Measurements from ENCODE around the gene DR1.
"Not testable (repeated sequence)": the region's sequence is repeated elsewhere in the genome, so short reads cannot be mapped to it uniquely, and the experiment has no call there.

The DR1 gene

DNA sequence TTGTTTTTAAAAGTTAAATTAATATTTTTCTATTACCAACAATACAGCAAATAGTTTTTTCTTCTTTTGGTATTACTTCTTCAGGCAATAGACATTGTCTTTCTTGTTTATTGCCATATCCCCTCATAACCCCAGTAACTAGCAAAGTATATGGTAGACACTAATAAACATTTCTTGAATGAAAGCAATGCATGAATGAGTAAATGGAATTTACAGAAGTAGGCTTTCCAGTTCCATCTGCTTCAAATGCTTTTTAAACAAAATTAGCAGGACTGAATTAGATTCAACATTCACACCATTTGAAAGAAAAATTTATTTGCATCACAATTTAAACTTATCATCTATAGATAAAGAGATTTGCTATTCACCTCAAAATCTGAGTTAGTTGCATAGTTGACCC is 5.6 kb upstream of the DR1 start:
- DNase-seq, result no peak

DNA sequence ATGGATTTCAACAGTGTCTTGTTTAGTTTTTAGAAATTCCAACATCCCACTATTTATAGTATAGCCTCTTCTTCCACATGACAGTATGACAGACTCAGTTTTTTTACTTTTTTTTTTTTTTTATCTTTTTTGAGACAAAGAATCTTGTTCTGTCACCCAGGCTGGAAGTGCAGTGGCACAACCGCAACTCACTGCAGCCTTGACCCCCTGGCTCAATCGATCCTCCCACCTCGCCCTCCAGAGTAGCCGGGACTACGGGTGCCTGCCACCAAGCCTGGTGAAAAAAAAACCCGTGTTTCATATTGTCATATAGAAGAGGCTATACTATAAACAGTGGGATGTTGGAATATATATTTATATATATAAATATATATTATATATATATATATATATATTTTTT is 1.2 kb upstream of the DR1 start:
- DNase-seq, result no peak

DNA sequence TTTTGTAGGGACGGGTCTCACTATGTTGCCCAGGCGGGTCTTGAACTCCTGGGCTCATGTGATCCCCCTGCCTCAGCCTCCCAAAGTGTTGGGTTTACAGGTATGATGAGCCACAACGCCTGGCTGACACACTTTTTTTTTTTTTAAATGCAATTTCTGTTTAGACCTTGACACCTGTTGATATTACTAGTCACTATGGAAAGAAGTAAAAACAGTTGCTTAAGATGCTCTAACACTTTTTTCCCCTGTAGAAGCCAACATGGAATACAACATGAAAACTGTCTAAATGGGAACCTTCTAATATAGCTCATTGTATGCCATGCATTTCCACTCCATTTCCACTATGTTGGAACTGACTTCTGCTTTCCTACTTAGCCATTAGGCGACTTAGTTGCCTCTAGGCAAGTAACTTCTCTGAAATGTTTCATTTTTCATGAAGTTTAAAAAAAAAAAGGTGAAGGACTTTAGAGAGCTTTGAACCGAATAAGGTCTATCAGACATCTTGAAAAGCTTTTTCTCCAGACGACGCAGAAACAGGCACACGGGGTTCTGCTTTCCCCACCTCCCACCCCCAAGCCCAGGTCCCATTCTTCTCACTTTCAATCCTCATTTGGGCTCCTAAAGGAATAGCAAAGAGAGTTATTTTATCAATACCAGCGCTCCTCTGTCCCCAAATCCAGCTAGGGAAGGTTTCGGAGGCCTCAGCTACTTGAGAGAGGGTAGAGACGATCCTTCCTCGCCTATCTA is 648 bp upstream of the DR1 start:
- DNase-seq, result no peak

DNA sequence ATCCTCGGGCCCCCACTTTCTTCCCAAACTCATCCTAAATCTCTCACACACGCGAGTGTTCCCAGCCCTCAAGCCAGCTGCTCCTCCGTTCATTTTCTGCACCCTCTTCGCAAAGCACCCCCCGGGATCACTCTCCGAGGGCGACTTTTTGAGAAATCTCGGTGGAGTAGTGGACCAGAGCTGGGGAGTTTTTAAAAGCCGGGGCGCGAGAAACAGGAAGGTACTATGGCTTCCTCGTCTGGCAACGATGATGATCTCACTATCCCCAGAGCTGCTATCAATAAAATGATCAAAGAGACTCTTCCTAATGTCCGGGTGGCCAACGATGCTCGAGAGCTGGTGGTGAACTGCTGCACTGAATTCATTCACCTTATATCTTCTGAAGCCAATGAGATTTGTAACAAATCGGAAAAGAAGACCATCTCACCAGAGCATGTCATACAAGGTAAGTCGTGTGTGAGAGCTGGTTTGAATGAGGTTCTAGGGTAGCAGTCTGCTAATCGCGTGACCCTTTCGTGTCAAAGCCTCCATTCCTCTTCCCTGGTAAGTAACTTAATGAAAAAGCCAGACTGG is 800 bp downstream of the DR1 start:
- DNase-seq, result peak in 5 of 14 donors; percentile 6 to 54 (median 28)

DNA sequence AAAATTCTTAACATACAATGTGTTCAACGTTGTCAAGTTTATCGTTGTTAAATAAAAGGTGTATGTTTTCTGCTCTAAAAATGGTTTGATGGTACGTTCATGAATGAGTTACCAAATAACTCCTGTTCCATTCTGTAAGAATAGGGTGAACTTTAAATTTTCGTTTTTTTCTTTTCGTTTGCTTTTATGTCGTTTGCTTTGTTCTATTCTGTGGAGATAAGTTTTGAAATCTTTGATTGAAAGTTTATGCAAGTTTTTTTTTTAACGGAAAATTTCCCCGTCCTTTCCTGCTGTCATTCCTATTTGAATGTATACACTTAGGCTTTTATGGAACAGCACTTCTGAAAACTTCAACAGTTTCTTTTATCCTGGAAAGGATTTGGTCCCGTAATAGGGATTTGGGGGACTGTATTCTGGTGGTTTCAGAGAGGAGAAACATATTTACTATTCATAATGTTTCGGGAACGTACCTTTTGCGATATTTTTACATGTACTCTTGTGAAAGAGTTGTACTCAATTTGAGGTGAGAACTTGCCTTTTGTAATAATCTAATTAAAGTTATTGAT is 1.7 kb downstream of the DR1 start:
- DNase-seq, result no peak

DNA sequence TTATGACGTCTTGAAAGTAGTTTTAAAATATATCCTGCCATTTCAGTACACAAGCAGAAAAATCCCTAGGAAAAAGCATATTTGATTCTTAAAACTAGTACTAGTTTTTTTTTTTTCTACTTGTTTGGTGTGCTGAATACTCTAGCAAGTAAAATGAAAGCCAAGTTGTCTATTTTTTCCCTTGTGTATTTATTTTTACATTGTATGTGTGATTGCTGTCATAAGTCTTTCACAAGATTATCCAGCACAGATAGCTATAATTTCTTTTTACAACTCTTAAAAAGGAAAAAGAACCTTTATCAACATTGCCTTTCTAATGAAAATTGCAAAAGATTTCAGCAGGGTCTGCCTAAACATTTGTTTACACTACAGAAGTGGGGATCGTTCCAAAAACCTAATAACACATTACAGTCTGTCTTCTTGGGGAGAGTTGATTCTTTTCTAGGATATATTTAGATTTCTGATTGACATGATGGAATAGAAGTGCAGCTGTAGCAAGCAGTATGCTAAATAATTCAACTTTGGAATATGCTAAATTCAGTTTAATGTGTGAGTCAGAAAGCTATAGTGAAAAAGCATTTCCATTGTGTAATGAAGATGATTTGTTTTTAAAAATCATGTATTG is 2.5 kb downstream of the DR1 start:
- DNase-seq, result no peak

DNA sequence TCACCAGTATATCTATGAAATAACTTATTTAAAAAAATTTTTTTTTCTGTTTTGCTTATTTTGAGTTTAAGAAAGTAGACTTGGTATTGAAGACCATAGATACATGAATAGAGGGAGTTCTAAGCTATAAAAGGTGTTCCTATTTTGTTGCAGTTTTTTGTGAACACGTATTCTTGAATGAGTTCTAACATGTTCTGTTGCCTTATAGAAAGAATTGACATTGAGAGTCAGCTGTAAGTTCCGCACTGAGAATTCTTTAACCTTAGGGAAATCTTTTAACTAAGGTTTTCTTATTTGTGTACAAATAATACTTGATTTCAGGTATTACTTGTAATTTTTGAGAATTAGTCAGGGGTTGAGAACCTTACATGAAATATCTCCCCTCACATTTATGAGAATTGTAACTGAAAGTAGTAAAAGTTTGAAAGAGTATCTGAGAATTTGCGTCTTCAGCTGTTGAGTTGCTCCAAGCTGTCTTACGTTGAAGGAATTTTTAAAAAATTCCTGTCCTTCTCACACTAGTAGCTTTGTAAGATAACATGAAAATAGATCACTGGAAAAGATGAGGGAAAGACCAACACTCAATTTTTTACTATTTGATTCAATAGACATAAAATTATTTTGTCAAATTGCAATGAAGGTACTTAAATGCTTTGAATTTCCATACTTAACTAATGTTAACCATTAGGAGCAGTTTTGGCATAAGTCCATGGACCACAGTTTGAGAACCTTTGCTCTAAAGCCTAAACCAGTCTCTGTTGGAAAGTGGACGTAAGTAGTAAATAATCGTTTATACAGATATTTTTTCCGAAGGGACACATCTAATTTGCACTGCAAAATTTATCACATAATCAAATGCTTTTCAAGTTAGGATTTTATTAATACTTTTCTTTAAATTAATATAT is 3.8 kb downstream of the DR1 start:
- DNase-seq, result no peak

DNA sequence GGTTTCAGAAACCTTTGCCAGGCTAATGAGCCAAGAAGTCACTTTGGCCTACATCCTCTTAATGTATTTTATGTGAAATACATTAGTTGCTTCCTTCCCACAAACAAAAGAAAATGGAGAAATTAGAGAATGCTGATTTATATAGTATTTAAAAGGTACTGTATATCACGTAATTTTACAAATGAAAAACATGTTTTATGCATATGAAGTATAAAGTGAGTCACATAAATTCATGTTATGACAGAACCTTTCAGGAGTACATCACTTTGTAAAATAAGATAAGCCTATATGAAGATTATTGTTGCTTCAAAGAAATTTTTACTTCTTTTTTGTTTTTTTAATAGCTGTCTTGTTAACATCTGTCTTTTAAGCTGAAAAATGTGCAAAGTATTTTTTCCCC is 4.6 kb downstream of the DR1 start:
- no peak for DNase-seq

DNA sequence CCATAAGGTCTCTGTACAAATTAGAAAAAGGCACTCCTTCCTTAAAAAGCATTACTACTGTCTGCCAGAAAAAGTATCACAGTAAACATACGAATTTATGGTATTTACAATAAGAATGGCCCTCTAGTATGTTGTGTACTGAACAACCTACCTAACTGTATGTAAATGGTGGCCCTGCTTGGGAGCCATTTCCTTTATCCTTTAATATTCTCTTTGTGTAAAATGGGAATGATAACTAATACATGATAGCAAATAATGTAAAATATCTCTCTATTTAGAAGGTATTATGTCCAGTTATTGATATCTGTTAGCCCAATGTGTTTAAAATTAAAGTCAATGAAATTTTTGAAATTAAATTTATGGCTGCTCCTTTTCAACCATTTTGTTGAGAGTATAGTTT is 5.2 kb downstream of the DR1 start:
- no peak for DNase-seq

DNA sequence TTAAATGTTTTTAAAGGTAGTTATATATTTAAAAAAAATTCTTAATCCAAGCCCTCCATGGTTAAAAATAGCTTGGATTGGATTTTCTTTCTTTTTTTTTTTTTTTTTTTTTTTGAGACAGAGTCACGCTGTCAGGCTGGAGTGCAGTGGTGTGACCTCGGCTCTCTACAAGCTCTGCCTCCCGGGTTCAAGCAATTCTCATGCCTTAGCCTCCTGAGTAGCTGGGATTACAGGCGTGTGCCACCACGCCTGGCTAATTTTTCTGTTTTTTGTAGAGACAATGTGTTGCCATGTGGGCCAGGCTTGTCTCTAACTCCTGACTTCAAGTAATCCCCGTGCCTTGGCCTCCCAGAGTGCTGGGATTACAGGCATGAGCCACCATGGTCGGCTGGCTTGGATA is 5.6 kb downstream of the DR1 start:
- DNase-seq, result not testable (repeated sequence)

DNA sequence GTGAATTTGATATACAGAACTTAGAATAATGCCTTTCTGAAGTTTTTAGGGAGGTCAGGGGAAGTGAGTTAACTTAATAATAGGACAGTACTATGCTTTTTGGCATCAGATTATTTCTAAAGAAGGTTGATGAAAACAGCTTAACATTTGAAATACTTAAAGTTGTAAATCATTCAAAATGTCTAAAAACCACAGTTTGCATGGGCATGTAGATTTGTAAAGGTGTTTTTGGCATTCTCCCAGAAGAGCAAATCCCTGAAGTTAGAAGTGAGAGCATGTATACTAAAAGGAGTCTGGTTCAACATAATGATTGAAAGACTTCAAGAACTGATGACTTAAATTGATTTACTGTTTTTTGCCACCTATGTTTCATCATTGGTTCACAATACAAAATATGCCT is 6.7 kb downstream of the DR1 start:
- no peak for DNase-seq

DNA sequence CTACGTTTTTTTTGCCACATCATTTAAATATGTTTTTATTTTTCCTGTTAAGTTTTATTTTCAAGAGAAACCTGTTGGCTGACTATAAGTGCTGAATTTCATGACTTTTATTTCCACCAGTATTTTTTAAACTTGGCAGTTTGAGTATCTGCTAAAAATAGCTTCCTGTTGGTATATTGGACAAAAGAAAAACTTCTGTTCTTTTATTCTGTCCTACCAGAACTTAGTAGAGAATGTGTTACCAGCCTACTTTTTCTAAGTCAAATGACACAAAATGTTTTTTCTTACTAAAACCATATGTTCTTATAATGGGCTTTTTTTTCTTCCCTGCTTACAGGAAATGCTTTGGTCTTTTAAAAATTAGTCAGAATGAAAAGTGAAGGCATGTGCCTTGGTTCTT is 7.6 kb downstream of the DR1 start:
- no peak for DNase-seq

DNA sequence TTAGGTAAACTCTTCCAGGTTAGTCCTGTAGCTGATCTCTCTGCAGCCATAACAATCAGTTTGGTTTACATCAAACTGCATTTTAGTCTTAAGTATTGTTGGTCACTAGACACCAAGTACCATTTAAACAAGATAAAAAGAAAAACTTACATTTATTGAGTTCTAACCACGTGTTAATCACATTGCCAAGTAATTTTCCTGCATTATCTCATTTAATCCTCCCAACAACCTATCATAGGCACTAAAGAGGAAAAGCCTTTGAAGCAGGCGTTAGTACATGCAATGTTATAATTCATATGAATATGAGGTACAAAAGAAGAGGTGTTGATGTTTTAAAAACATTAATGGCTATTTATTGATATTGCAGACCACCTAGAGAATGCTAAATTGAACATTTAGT is 9.0 kb downstream of the DR1 start:
- DNase-seq, result no peak

DNA sequence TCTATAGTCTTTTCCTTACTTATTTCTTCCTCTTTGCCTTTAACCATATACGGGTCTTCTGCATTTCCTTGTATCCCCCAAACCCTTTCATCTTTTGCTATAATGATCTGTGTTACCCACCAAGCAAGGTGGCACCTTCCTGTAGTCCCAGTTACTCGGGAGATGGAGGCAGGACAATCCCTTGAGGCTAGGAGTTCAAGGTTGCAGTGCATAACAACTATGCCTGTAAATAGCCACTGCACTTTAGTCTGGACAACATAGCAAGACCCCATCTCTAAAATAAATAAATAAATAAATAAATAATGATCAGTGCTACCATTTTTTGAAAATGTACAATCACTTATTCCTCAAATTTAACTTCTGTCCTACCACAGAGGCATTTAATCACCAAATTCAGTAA is 11.5 kb downstream of the DR1 start:
- no peak for DNase-seq

DNA sequence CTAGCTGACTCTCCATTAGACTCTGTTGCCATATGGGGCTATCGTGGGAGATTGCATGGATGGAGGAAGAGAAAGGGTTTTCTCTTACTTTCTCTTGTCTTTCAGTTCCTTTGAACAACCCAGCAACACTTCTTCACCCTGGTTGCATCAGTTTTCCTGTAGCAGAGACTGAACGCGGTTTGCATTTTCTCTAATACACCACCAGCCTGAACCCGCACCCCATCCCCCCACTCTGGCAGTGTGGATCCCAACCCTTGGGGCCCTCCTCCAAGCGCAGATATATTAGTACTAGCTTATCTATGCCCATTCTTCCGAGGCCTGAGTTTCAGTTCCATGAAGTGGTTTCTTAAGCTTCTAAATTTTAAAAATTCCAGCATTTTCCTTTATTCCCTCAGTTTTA is 12.6 kb downstream of the DR1 start:
- no peak for DNase-seq

DNA sequence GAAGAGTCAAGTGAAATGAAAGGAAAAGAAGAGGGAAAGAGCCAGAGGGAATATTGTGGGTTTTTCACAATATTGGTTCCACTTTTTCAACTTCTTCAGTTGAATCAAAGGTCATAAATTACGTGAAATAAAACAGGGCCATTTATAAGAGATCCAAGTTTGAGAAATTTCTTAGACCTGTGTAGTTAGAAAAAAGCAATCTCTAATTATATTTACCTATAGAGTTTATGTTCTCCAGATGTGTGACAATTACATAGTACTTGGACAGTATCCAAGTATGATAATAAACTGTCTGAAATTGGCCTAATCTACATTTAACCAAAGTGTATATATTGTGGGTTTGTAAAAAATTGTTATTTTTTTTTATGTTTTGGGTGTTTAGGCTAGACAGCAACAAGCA is 14.4 kb downstream of the DR1 start:
- no peak for DNase-seq

DNA sequence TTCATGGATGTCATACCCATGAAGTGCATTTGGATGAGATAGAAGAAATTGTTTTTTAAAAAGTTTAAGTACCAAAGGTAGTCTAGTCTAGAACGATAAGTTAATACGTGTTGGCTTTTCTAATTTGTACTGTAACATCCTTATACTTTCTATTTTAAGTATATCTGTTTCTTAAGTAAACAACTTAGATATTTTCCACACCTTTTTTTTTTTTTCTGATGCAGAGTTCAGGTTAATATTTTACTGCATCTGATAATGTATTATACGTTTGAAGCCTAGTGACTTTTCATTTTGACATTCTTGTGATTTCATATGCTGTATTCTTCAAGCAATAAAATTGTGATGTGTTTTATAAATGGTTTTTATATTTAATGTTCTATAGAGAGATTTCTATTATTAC is 16.5 kb downstream of the DR1 start:
- DNase-seq, result no peak

DNA sequence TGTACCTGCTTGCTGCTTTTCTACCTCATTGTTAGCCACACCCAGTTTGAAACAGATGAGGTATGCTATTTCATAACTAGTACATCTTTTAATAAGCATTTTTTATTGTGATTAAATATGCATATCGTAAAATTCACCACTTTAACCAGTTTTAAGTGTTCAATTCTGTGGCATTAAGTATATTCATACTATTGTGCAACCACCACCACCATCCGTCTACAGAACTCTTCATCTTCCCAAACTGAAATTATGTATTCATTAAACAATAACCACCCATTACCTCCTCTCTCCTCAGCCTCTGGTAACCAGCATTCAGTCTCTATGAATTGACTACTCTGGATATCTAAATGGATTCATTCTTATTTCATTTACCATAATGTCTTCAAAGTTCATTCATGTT is 20.1 kb downstream of the DR1 start:
- DNase-seq, result no peak

DNA sequence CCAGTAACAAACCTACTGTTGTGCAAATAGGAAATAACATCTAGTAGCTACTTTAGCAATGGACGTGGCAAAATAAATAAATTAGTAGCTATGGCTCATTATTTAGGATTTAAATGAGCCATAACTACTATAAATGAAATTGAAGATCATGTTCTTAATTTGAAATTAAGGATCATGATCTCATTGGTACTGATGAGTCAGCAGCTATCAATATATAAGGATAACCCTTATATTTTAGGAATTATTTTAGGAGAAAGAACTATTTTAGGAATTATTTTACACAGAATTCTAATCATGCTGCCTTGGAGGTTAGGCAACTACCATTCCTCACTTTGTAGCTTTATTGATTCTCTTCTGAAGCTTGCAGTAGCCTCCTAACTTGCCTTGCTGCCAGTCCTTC is 24.0 kb downstream of the DR1 start:
- DNase-seq, result no peak

DNA sequence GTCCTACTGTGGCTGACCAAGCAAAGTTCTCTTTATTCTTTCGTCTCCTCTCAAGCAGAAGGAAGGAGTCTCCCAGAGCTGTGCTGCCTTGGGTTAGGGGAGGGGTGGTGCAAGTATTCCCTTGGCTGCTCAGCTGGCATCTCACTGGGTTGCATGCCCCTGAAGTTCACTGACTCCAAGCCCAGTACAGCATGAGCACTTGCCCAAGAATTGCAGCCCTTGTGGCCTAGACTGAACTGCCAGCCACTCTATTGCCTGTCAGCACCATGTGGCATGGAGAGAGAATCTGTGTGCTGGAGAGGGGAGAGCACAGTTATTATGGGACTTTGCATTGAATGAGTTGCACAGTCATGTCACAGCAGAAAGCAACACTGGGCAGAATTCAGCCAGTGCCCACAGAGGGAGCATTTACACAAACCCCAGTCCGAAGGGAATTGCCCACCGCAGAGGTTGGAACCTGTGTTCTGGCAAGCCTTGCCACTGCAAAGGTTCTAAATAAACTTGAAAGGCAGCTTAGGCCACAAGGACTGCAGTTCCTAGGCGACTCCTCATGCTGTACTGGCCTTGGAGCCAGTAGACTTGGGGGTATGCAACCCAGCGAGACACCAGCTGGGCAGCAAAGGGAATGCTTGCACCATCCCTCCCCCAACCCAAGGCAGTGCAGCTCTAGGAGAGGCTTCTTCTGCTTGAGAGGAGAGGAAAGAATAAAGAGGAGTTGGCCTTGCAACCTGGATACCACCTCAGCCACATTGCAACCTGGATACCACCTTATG is 28.8 kb downstream of the DR1 start:
- peak in 1 of 14 donors; percentile 15 for DNase-seq

DNA sequence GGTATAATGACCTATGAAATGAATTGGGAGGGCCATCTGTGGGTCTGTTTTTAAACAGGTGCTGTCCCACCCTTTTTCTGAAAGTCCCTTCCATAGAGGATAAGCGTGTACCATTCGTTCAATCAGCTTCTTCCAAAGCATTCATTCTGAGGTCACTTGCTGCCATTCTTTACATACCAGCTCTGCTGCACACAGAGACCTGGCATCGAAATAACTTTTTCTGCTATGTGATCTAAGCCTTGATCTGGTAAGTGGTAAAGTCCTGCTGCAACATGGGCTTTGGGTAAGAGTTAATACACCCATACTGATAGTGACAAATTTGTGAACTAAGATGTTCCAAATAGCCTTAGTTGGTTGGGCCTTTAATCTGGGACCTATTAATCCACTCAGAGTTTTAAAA is 38.9 kb downstream of the DR1 start:
- DNase-seq, result no peak

DNA sequence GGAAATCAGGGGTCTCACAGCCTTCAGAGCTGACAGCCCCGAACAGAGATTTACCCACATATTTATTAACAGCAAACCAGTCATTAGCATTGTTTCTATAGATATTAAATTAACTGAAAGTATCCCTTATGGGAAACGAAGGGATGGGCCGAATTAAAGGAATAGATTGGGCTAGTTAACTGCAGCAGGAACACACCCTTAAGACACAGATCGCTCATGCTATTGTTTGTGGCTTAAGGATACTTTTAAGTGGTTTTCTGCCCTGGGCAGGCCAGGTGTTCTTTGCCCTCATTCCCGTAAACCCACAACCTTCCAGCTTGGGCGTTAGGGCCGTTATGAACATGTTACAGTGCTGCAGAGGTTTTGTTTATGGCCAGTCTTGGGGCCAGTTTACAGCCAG is 40.6 kb downstream of the DR1 start:
- DNase-seq, result not testable (repeated sequence)

Measured in C1 segment of cervical spinal cord (tissue), 14 donors.